ENCODE measurements around the gene RPL36.

The RPL36 gene

DNA sequence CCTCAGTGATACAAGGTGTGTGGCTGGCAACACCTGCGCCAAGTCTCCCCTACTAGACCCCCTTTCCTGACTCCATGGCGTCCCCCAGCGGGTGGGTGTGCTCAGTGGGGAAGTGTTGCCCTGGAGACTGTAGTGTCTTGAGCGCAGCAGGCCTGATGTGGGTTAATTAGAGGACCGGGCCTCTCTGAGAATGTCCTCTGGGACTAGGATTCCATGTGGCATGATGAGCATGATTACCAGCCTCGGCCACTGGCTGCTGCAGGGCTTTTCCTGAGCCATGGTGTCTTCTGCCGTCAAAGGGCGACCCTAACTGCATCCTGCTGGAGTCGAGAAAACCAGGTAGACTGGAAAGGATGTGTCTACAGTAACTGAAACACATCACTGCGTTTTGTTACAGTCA is 37.8 kb upstream of the RPL36 start:
- FAIRE-seq (no peak), DNase-seq (ENCODE audit: insufficient read length, low spot score) (no peak)
- TF ChIP-seq POLR2A (IDR thresholded peaks at IDR 0.05; ENCODE audit: low read depth, low read length) (no peak), PAX5 (IDR thresholded peaks at IDR 0.05; ENCODE audit: insufficient read depth, low read length, severe bottlenecking) (no peak), POLR2AphosphoS5 (IDR thresholded peaks at IDR 0.05; ENCODE audit: low read depth, low read length) (peak; percentile 31)

DNA sequence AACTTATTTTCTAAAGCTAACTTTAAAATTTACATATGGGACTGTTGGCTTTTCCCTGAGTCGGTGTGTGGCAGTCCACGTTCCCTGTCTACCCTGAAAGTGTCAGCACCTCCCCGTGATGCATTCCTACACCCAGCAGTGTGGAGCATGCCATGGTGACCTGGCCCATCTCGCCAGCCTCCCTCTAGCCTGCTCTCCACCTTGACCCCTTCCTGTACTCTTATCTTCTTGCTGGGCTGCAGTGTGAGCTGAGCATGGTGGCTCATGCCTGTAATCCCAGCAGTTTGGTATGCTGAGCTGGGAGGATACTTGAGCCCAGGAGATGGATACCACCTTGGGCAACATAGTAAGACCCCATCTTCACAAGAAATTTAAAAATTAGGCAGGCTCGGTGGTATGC is 35.2 kb upstream of the RPL36 start:
- DNase-seq (ENCODE audit: insufficient read length, low spot score) = no peak
- FAIRE-seq = no peak
- TF ChIP-seq POU2F2 (IDR thresholded peaks at IDR 0.05; ENCODE audit: low read depth, low read length) (no peak), SPI1 (IDR thresholded peaks at IDR 0.05; ENCODE audit: low read depth, low read length) (no peak), TAF1 (IDR thresholded peaks at IDR 0.05; ENCODE audit: low read depth, low read length) (no peak), POLR2AphosphoS5 (IDR thresholded peaks at IDR 0.05; ENCODE audit: low read depth, low read length) (no peak), POLR2A (IDR thresholded peaks at IDR 0.05; ENCODE audit: low read depth, low read length) (no peak), PAX5 (IDR thresholded peaks at IDR 0.05; ENCODE audit: insufficient read depth, low read length, severe bottlenecking) (no peak)

DNA sequence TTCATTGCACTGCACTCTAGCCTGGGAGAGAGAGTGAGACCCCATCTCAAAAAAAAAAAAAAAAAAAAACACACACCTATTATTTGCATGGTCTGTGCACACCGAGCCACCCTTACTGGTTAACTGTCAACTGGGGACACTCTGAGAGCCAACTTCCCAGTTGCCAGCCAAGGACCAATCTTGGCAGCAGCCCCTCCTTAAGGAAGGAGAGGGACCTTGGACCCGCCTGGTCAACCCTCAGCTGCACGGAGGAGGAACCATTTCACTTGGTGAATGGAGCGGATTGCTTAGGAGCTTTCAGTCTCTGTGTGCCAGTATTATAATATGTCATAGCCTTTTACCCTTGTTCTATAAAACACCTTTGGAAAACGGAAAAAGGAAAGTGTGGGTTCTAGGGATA is 34.7 kb upstream of the RPL36 start:
- TF ChIP-seq POU2F2 (IDR thresholded peaks at IDR 0.05; ENCODE audit: low read depth, low read length) = no peak
- no peak for TF ChIP-seq SPI1 (IDR thresholded peaks at IDR 0.05; ENCODE audit: low read depth, low read length)
- TF ChIP-seq POLR2AphosphoS5 (IDR thresholded peaks at IDR 0.05; ENCODE audit: low read depth, low read length) = no peak
- no peak for TF ChIP-seq POLR2A (IDR thresholded peaks at IDR 0.05; ENCODE audit: low read depth, low read length)
- no peak for TF ChIP-seq TAF1 (IDR thresholded peaks at IDR 0.05; ENCODE audit: low read depth, low read length)
- no peak for TF ChIP-seq PAX5 (IDR thresholded peaks at IDR 0.05; ENCODE audit: insufficient read depth, low read length, severe bottlenecking)
- FAIRE-seq (no peak), DNase-seq (ENCODE audit: insufficient read length, low spot score) (no peak)

DNA sequence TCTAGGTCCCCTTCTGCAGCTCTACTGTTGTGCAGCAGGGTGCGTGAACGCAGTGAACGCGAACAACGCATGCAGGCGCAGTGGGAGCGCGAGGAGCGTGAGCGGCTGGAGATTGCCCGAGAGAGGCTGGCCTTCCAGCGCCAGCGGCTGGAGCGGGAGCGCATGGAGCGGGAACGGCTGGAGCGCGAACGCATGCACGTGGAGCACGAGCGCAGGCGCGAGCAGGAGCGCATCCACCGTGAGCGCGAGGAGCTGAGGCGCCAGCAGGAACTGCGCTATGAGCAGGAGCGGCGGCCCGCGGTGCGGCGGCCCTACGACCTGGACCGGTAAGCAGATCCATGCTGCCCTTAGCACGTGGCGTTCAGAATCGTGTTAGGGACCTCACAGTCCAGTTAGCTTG is 28.6 kb upstream of the RPL36 start:
- no peak for FAIRE-seq
- DNase-seq (ENCODE audit: insufficient read length, low spot score) = no peak
- TF ChIP-seq SPI1 (IDR thresholded peaks at IDR 0.05; ENCODE audit: low read depth, low read length) (no peak), POLR2A (IDR thresholded peaks at IDR 0.05; ENCODE audit: low read depth, low read length) (no peak), TAF1 (IDR thresholded peaks at IDR 0.05; ENCODE audit: low read depth, low read length) (no peak), PAX5 (IDR thresholded peaks at IDR 0.05; ENCODE audit: insufficient read depth, low read length, severe bottlenecking) (no peak), POU2F2 (IDR thresholded peaks at IDR 0.05; ENCODE audit: low read depth, low read length) (no peak), POLR2AphosphoS5 (IDR thresholded peaks at IDR 0.05; ENCODE audit: low read depth, low read length) (no peak)

DNA sequence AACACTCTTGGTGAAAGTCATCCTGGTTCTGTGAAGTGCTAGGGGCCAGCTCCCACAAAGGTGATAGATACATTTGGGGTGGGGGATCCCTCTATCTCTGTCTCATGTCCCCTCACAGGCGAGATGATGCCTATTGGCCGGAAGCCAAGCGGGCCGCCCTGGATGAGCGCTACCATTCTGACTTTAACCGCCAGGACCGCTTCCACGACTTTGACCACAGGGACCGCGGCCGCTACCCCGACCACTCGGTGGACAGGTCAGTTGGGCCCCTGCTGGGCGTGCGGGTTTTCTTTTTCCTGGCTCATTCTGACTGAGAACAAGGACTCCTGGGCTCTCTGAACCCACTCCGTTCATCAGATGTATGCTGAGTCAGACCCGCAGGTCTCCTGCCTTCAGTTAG is 26.2 kb upstream of the RPL36 start:
- FAIRE-seq (no peak), DNase-seq (ENCODE audit: insufficient read length, low spot score) (no peak)
- TF ChIP-seq PAX5 (IDR thresholded peaks at IDR 0.05; ENCODE audit: insufficient read depth, low read length, severe bottlenecking) = no peak
- TF ChIP-seq SPI1 (IDR thresholded peaks at IDR 0.05; ENCODE audit: low read depth, low read length) = no peak
- no peak for TF ChIP-seq POLR2A (IDR thresholded peaks at IDR 0.05; ENCODE audit: low read depth, low read length)
- no peak for TF ChIP-seq POU2F2 (IDR thresholded peaks at IDR 0.05; ENCODE audit: low read depth, low read length)
- TF ChIP-seq TAF1 (IDR thresholded peaks at IDR 0.05; ENCODE audit: low read depth, low read length) = no peak
- TF ChIP-seq POLR2AphosphoS5 (IDR thresholded peaks at IDR 0.05; ENCODE audit: low read depth, low read length) = no peak

DNA sequence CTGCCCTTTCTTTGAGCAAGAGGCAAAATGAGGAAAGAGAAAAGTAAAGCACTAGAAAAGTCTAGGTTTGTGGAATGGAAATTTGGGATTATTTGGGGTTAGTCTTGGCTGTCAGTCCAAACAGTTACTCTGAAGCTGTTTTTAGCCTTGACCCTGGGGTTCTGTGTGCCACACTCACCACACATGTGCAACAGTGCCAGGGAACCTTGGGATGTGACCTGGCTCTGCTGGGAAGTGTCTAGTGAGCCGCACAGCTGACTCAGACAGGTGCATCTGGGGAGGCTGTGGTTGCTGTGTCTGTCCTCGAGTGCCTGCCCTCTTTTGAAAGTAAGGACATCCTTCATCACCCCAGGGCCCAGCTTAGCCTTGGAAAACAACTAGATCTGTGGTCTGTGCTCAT is 25.6 kb upstream of the RPL36 start:
- no peak for TF ChIP-seq POU2F2 (IDR thresholded peaks at IDR 0.05; ENCODE audit: low read depth, low read length)
- TF ChIP-seq TAF1 (IDR thresholded peaks at IDR 0.05; ENCODE audit: low read depth, low read length) = no peak
- TF ChIP-seq POLR2AphosphoS5 (IDR thresholded peaks at IDR 0.05; ENCODE audit: low read depth, low read length) = no peak
- TF ChIP-seq POLR2A (IDR thresholded peaks at IDR 0.05; ENCODE audit: low read depth, low read length) = no peak
- TF ChIP-seq SPI1 (IDR thresholded peaks at IDR 0.05; ENCODE audit: low read depth, low read length) = no peak
- no peak for TF ChIP-seq PAX5 (IDR thresholded peaks at IDR 0.05; ENCODE audit: insufficient read depth, low read length, severe bottlenecking)
- FAIRE-seq (no peak), DNase-seq (ENCODE audit: insufficient read length, low spot score) (no peak)

DNA sequence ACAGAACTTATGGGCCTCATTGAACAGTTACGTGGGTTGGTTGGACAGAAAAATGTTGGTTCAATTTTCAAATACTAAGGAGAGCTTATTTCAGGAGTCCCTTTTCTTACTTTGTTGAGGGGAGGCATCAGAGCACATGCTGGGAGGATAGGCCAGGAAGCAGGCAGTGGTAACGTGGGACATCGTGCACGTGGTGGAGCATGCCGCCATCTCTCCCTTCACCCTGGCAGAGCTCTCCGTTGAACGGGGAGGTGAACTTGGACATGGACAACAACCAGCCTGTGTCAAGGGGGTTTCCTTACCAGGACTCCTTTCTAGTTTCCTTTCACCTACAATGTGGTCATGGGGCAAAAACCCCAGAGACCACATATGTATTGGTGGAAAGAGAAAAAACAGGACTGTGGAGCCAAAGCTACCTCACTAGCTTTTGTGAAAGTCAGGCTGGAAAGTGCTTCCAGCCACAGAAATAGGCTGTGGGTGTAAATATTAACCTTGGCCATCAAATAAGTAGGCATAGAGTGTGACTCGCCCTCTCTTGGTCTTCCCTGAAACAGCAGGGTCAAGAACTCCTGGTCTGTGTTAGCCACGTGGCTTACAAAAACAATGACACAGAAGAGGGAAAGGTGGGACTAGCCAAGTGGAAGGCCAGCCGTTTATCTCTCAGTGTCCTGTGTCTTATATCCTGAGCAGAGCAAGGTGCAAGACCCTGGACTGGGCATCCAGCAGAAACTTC is 24.1 kb upstream of the RPL36 start:
- TF ChIP-seq TAF1 (IDR thresholded peaks at IDR 0.05; ENCODE audit: low read depth, low read length) (no peak), POLR2A (IDR thresholded peaks at IDR 0.05; ENCODE audit: low read depth, low read length) (no peak), PAX5 (IDR thresholded peaks at IDR 0.05; ENCODE audit: insufficient read depth, low read length, severe bottlenecking) (no peak), SPI1 (IDR thresholded peaks at IDR 0.05; ENCODE audit: low read depth, low read length) (no peak), POU2F2 (IDR thresholded peaks at IDR 0.05; ENCODE audit: low read depth, low read length) (no peak), POLR2AphosphoS5 (IDR thresholded peaks at IDR 0.05; ENCODE audit: low read depth, low read length) (no peak; the same call in 1 of the 2 replicates)
- DNase-seq (ENCODE audit: insufficient read length, low spot score) (no peak), FAIRE-seq (peak; percentile 47)

DNA sequence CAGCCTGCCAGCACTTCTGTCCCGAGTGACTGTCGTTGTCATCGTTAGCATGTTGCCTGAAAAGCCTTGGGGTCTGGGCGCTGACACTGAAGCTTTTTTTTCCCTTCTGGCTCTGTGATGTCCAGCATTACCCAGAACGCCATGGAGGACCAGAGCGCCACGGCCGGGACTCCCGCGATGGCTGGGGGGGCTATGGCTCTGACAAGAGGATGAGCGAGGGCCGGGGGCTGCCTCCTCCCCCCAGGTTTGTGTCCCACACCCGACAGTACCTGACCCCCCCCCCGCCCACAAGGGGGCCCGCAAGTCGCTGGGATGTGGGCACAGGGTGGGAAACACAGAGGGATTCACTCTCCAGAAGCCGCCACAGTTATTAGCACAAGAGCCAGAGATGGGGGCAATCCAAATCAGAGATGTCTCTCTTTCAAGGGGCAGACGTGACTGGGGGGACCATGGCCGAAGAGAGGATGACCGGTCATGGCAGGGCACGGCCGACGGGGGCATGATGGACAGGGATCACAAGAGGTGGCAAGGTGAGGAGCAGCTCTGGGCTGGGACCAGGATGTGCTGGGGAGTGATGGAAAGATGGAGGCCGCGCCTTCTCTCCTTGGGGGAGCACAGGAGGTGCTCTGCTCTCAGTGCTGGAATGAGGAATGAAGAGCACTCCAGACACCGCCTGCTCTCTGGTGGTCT is 23.0 kb upstream of the RPL36 start:
- no peak for DNase-seq (ENCODE audit: insufficient read length, low spot score)
- no peak for FAIRE-seq
- TF ChIP-seq TAF1 (IDR thresholded peaks at IDR 0.05; ENCODE audit: low read depth, low read length) = no peak
- TF ChIP-seq PAX5 (IDR thresholded peaks at IDR 0.05; ENCODE audit: insufficient read depth, low read length, severe bottlenecking) = no peak
- TF ChIP-seq POU2F2 (IDR thresholded peaks at IDR 0.05; ENCODE audit: low read depth, low read length) = no peak
- no peak for TF ChIP-seq POLR2A (IDR thresholded peaks at IDR 0.05; ENCODE audit: low read depth, low read length)
- no peak for TF ChIP-seq POLR2AphosphoS5 (IDR thresholded peaks at IDR 0.05; ENCODE audit: low read depth, low read length)
- no peak for TF ChIP-seq SPI1 (IDR thresholded peaks at IDR 0.05; ENCODE audit: low read depth, low read length)

DNA sequence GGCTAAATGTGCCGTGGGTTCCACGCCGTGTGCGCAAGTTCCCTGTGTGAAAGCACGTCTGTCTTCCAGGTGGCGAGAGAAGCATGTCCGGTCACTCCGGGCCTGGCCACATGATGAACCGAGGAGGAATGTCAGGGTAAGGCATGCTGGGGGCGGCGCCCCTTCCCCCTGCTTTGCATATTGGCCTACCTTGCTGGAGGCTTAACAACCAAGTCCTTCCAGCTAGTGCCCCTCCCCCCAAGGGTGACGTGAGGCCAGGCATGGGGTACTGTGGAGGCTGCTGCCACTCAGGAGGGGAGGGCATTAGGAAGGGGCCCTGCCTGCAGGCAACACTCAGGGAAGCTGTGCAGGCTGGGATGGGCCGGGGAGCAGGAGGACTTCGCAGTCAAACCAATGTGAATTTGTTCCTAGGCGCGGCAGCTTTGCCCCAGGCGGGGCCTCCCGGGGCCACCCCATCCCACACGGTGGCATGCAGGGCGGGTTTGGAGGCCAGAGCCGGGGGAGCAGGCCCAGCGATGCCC is 22.3 kb upstream of the RPL36 start:
- DNase-seq (ENCODE audit: insufficient read length, low spot score) (no peak), FAIRE-seq (no peak)
- TF ChIP-seq PAX5 (IDR thresholded peaks at IDR 0.05; ENCODE audit: insufficient read depth, low read length, severe bottlenecking) (no peak), POLR2AphosphoS5 (IDR thresholded peaks at IDR 0.05; ENCODE audit: low read depth, low read length) (no peak; the same call in 1 of the 2 replicates), TAF1 (IDR thresholded peaks at IDR 0.05; ENCODE audit: low read depth, low read length) (no peak), POLR2A (IDR thresholded peaks at IDR 0.05; ENCODE audit: low read depth, low read length) (peak; percentile 49; the same call in 1 of the 2 replicates), POU2F2 (IDR thresholded peaks at IDR 0.05; ENCODE audit: low read depth, low read length) (no peak), SPI1 (IDR thresholded peaks at IDR 0.05; ENCODE audit: low read depth, low read length) (no peak)

Measured in GM12891 (cell line).